ENCODE measurements around the gene PAK1. TPM values are rescaled to one million over a fixed set of nuclear protein-coding genes. Genes with fewer than 3 reads are reported as not detected.

Gene PAK1
- total and polyA plus RNA-seq, 8 donors = 16.7 to 89.5 (median 46.5) TPM

DNA sequence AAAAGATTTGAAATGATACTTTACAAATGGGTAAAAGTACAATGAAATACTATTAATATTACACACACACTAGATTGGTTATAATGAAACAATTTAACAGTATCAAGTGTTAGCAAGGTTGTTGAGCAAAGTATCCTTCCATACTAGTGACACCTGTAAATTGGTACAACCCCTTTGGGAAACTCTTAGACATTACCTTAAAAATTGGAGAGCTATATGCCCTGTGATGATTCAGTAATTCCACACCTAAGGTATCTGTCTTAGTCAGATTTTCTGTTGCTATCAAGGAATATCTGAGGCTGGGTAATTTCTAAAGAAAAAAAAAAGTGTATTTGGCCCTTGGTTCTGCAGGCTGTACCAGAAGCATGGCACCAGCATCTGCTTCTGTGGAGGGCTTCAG is 165.1 kb downstream of the PAK1 start:
- no peaks in the 10 kb centered on the region for H3K9me3 ChIP-seq

GRCh38 chr11:77303328-77303727 is 170.6 kb downstream of the PAK1 start:
- intact Hi-C loops (cut with DNase I; ENCODE audit: low total_unique reads) = no loop called here
- TF ChIP-seq POLR2AphosphoS5 (IDR thresholded peaks at IDR 0.05) (no peak), POLR2A (IDR thresholded peaks at IDR 0.05) (no peak), EP300 (IDR thresholded peaks at IDR 0.05) (no peak)
- TF ChIP-seq, protein P1, sequence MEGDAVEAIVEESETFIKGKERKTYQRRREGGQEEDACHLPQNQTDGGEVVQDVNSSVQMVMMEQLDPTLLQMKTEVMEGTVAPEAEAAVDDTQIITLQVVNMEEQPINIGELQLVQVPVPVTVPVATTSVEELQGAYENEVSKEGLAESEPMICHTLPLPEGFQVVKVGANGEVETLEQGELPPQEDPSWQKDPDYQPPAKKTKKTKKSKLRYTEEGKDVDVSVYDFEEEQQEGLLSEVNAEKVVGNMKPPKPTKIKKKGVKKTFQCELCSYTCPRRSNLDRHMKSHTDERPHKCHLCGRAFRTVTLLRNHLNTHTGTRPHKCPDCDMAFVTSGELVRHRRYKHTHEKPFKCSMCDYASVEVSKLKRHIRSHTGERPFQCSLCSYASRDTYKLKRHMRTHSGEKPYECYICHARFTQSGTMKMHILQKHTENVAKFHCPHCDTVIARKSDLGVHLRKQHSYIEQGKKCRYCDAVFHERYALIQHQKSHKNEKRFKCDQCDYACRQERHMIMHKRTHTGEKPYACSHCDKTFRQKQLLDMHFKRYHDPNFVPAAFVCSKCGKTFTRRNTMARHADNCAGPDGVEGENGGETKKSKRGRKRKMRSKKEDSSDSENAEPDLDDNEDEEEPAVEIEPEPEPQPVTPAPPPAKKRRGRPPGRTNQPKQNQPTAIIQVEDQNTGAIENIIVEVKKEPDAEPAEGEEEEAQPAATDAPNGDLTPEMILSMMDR (IDR thresholded peaks at IDR 0.05) = no peak
- H3K9me3 ChIP-seq = no peaks in the 10 kb centered on the region
- H3K36me3 ChIP-seq = no peaks in the 10 kb centered on the region
- H3K4me3 ChIP-seq = no peak overlapping the region
- H3K27me3 ChIP-seq = no peaks in the 10 kb centered on the region
- DNase-seq = no peak
- no peaks in the 10 kb centered on the region for H3K4me1 ChIP-seq
- H3K27ac ChIP-seq = no peak overlapping the region
- 60 to 83% (median 69%) methylated on average over 2 of the region's 2 CpGs for WGBS, 5 donors

More for the DNA sequence above, 165.1 kb downstream of the PAK1 start:
- no peaks in the 10 kb centered on the region for H3K36me3 ChIP-seq
- no peak overlapping the region for H3K4me3 ChIP-seq
- no peaks in the 10 kb centered on the region for H3K4me1 ChIP-seq
- intact Hi-C loops (cut with DNase I; ENCODE audit: low total_unique reads) = no loop called here
- H3K27ac ChIP-seq = no peak overlapping the region
- no peak for DNase-seq
- TF ChIP-seq POLR2A (IDR thresholded peaks at IDR 0.05) = no peak
- no peak for TF ChIP-seq EP300 (IDR thresholded peaks at IDR 0.05)
- no peak for TF ChIP-seq POLR2AphosphoS5 (IDR thresholded peaks at IDR 0.05)
- TF ChIP-seq, protein P1 (IDR thresholded peaks at IDR 0.05) = no peak
- no peaks in the 10 kb centered on the region for H3K27me3 ChIP-seq

DNA sequence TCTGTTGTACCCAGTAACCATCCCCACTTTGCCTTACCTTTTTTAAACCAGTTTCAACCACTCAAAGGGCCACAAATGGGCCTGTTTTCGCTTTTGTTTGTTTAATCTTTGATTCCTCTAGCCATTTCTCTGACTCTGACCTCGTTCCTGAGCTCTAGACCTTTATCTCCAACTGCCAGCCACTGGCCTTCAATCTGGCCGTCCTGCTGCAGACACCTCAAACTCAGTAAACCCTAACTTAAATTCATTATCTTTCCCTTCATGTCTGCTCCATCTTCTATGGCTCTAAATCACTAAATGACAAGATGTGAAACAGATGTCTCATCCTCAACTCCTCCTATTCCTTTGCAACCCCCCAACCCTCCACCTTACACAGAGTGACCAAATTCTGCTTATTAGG is 171.1 kb downstream of the PAK1 start:
- H3K27me3 ChIP-seq = no peaks in the 10 kb centered on the region
- H3K9me3 ChIP-seq = no peaks in the 10 kb centered on the region
- no peak for TF ChIP-seq EP300 (IDR thresholded peaks at IDR 0.05)
- TF ChIP-seq, protein P1 (IDR thresholded peaks at IDR 0.05) = no peak
- no peak for TF ChIP-seq POLR2A (IDR thresholded peaks at IDR 0.05)
- no peak for TF ChIP-seq POLR2AphosphoS5 (IDR thresholded peaks at IDR 0.05)
- H3K36me3 ChIP-seq = no peaks in the 10 kb centered on the region
- no peaks in the 10 kb centered on the region for H3K4me1 ChIP-seq
- no peak overlapping the region for H3K4me3 ChIP-seq
- WGBS, 5 donors = 68 to 88% (median 70%) methylated on average over 3 of the region's 3 CpGs
- no peak for DNase-seq
- no peak overlapping the region for H3K27ac ChIP-seq
- intact Hi-C loops (cut with DNase I; ENCODE audit: low total_unique reads) = no loop called here

DNA sequence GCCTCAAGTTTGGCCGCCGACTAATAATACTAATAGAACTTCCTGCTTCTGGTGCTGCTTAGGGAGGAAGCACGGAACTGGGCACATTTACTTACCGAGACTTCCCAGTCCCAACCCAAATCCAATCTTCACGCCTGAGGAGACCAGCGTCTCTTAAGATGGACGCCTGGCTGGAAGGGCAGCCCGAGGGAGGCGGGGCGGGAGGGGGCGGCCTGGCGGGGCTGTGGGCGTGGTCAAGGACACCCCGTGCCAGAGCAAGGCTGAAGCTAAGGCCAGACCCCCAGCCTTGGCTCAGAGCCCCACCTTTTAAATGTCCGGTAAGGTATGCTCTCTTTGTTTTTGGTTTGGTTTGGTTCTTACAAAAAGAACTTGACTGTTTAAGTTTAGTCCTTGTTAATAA is 172.4 kb downstream of the PAK1 start, which contains the start of gene GDPD4:
Gene GDPD4 (minus strand): TSS at position 177 of the 400 bp plus-strand sequence. CDS start 16,549 bp downstream, outside the sequence.
- H3K36me3 ChIP-seq = no peaks in the 10 kb centered on the region
- no peak within 1 kb of the TSS for H3K4me3 ChIP-seq
- H3K27me3 ChIP-seq = no peaks in the 10 kb centered on the region
- H3K9me3 ChIP-seq = no peaks in the 10 kb centered on the region
- no peak for DNase-seq
- peak within 1 kb of the TSS in 4 of 5 donors; percentile 34 to 70 (median 46) for H3K27ac ChIP-seq
- WGBS, 5 donors = 87 to 94% (median 91%) methylated on average over 15 of the region's 15 CpGs
- intact Hi-C loops (cut with DNase I; ENCODE audit: low total_unique reads) = no loop called here
- no peaks in the 10 kb centered on the region for H3K4me1 ChIP-seq
- no peak for TF ChIP-seq POLR2AphosphoS5 (IDR thresholded peaks at IDR 0.05)
- TF ChIP-seq POLR2A (IDR thresholded peaks at IDR 0.05) = no peak
- TF ChIP-seq EP300 (IDR thresholded peaks at IDR 0.05) = no peak
- TF ChIP-seq, protein P1 (IDR thresholded peaks at IDR 0.05) = no peak
